GM19193 (cell line): Measurements from ENCODE around the gene NGFR.

ENCODE experiments used
- POLR2A ChIP-seq: IDR thresholded peaks from 4 replicates; pipeline ENCODE4 v1.6.1; 2011; ENCODE audit not compliant: insufficient read depth, insufficient read length; ENCODE audit errors: extremely low read depth

NGFR gene, protein sequence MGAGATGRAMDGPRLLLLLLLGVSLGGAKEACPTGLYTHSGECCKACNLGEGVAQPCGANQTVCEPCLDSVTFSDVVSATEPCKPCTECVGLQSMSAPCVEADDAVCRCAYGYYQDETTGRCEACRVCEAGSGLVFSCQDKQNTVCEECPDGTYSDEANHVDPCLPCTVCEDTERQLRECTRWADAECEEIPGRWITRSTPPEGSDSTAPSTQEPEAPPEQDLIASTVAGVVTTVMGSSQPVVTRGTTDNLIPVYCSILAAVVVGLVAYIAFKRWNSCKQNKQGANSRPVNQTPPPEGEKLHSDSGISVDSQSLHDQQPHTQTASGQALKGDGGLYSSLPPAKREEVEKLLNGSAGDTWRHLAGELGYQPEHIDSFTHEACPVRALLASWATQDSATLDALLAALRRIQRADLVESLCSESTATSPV

DNA sequence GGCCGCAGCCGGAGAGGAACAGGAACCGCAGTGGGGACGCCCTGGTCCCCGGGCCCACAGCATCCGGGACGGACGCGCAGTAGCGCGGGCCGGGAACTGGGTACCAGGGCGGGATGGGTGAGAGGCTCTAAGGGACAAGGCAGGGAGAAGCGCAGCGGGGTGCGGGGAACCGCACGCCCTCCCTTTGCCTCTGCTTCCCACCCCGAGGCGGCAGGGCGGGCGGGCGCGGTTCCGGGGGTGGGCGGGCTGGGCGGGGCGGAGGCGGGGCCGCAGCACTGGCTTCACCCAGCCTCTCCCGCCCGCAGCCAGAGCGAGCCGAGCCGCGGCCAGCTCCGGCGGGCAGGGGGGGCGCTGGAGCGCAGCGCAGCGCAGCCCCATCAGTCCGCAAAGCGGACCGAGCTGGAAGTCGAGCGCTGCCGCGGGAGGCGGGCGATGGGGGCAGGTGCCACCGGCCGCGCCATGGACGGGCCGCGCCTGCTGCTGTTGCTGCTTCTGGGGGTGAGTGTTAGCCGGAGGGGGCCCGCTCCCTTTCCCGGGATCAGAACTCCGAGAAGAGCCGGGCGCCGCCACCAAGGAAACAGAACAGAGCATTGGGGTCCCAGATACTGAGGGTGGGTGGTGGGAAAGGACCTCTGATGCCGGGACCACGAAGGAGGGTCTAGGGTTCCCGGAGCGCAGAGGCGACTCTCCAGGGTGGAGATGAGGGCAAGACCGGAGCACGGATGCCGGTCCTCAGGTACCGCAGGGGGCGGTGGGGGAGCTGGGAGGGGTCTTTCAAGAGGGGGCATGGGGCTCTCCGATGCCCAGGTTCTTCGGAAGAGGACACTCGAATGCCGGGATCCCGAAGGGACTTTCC lies at the start of gene NGFR:
Gene NGFR, plus strand, starts transcription at position 308 of the 856 bp plus-strand sequence. Its CDS starts 125 bp downstream, at position 433.
- TF ChIP-seq POLR2A: peak; percentile 45

DNA sequence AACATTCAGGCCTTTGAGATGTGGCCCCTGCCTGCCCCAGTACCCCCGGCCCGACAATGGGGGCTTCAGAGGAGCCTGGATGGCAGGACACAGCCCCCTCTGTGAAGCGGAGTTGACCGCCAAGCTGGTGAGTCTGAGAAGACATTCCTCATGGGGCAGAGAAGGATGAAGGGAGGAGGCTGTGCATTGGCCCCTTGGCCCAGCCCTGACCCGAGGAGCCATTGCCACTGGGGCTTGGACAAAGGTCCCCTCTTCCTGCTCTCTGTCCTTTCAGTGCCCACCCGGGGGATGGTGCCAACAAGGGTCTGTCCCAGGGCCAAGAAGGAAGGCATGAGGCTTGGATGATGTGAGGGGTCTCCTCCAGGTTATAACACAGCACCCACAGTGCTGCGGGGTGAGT lies 49.5 kb upstream of the NGFR start:
- TF ChIP-seq POLR2A: no peak

GRCh38 chr17:49447628-49448302 lies 47.3 kb upstream of the NGFR start:
- TF ChIP-seq POLR2A: no peak

DNA sequence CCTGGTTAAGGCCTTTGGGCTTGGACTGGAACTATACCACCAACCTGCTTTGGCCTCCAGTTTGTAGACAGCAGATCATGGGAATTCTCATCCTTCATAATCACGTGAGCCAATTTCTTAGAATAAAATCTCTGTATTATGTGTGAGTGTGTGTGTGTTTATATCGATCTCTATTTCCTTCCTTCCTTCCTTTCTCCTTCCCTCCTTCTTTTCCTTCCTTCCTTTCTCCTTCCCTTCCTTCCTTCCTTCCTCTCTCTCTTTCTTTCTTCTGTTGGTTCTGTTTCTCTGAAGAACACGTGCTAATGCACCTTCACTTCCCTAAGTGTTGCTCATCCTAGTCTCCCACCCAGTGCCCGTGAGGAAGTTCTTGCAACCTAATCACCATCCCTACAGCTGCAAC lies 44.9 kb upstream of the NGFR start:
- no peak for TF ChIP-seq POLR2A

DNA sequence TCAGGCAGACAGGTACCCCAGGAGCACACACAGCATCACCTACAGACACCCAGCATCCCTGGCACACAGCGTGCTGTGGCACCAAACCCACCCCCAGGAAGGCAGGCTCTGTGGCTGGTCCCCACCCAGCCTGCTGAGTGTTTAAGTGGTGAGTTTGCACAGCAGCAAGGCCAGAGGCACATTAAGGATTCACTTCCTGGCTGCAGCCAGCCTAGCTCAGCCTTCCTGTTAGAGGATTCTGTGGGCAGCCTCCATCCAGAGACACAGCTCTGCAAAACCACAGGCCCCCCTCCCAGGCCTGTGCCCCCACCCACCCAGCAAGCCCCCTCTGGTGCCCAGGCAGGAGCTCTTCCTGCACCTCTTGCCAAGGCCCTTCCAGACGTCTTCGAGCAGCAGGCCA lies 44.4 kb upstream of the NGFR start:
- no peak for TF ChIP-seq POLR2A

- TF ChIP-seq POLR2A: no peak
Observed at GRCh38 chr17:49452201-49452600, 42.9 kb upstream of the NGFR start.

GRCh38 chr17:49452661-49453060 lies 42.4 kb upstream of the NGFR start:
- no peak for TF ChIP-seq POLR2A

GRCh38 chr17:49454050-49454449 lies 41.0 kb upstream of the NGFR start:
- TF ChIP-seq POLR2A: no peak

DNA sequence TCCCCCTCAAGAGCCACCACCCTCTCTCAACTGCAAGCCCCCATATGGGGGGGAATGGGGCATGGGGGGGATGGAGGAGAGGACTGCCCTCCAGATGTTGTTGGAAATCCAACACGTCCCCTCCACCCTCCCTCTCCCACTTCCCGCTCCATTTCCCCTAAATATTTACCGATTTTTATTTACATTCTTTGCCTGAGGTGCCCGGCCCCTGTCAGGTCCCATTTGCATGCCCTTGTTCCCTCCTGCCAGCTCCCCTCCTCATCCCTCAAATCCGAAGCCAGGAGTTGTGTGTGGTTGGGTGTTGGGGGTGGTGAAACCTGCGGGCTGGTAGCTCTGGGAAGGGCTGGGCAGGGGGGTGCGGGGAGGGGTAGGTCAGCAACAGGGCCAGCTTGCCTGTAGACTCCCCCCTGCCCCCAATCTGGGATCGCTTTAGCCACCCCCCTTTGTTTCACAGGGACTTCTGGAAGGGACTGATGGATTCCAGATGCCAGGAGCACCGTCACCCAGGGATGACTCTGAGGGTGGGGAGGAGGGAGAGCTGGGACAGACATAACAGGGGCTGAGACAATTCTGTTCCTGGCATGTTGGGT lies 39.7 kb upstream of the NGFR start:
- no peak for TF ChIP-seq POLR2A

- TF ChIP-seq POLR2A: no peak
Observed at GRCh38 chr17:49456183-49456965, 38.7 kb upstream of the NGFR start.

DNA sequence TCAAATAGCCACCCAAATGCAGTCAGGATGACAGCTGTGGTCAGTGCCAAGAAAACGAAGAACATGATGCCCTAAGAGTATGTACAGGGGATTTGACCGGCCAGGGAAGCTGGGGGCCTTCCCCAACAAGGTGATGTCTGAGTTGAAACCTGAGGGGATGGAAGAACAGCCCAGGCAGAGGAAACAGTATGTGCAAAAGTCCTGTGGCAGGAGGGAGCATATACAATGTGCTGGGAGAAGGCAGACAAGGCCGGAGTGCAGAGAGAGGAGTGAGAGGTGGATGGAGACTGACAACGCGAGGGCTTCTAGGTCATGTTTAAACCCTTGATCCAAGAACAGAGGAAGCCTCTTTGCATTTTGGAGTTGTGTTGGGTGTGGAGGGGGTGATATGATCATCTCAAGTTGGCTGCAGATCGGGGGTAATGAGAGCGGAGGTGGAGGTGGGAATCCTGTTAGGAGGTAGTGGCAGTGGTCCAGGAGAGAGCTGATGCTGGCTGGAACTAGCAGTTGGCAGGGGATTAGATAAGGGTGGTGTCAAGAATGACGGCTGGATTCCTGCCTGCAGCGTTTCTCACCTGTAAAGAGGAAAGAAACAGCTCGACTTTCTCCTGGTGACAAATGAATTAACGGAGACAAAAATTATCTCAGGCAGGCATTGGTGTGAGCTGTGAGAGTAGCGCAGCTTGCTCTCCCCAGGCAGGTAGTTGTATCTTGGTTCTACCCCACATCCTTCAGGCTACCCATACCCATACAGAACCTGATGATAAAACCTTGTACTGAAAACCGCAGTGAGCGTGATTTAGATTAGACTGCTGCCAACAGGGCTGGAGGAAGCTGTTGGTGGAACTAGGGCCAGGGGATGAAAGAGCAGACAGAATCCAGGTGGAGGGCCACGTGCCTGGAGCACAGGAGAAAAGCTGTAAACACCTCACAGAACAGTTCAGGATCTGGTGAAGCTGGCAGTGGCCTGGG lies 37.2 kb upstream of the NGFR start:
- TF ChIP-seq POLR2A: no peak

GRCh38 chr17:49459401-49459984 lies 35.6 kb upstream of the NGFR start:
- TF ChIP-seq POLR2A: no peak

- TF ChIP-seq POLR2A: no peak
Observed at GRCh38 chr17:49460401-49460800, 34.7 kb upstream of the NGFR start.

DNA sequence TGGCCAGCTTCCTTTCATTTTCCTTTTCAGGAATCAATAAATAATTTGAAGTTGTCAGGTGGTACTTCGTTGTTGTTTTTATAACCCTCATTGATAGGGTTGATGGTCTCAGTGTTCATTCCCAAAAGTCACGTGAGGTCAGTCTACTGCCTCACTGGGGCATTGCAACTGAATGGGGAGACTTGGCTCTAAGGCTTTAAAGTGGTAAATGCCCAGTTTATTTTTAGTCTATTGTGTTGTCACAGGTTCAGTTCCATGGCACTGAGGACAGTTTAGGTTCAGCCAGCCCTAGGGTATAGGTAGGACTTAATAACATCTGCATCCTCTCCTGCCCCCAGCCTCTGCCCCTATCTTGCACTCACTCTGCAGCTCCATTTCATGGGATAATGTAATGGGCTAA lies 33.5 kb upstream of the NGFR start:
- TF ChIP-seq POLR2A: no peak
